Esophagus muscularis mucosa (tissue), 4 donors: ENCODE data around the gene SWAP70. TPM values are rescaled to one million over a fixed set of nuclear protein-coding genes. Genes with fewer than 3 reads are reported as not detected.

Experiments used
- DNase-seq: peaks from one replicate; pipeline ENCODE4 v3.0.0-alpha.2; 2017; ENCODE audit errors: extremely low spot score
- H3K27ac ChIP-seq, 4 donors: fragments of 200-600 bp; sonication (generic); replicated peaks in 1 of 4; 1 replicate in 3 of 4; 2 replicates in 1 of 4; pipeline ENCODE4 v1.5.1; 2016 to 2019; ENCODE audit warnings: mild to moderate bottlenecking in 1 of 4
- H3K27me3 ChIP-seq, 4 donors: fragments of 200-600 bp; sonication (generic); one replicate each; pipeline versions ENCODE4 v1.5.1 to v1.6.0; 2016 to 2019
- H3K36me3 ChIP-seq, 4 donors: fragments of 200-600 bp; sonication (generic); one replicate each; pipeline ENCODE4 v1.5.1; 2016 to 2019
- H3K4me1 ChIP-seq, 4 donors: fragments of 200-600 bp; sonication (generic); one replicate each; pipeline ENCODE4 v1.5.1; 2016 to 2019
- H3K4me3 ChIP-seq, 4 donors: fragments of 200-600 bp; sonication (generic); 1 replicate in 2 of 4; 2 replicates in 2 of 4; pipeline ENCODE4 v1.5.1; 2016 to 2019; ENCODE audit warnings: mild to moderate bottlenecking in 4 of 4, moderate library complexity in 1 of 4
- H3K9me3 ChIP-seq, 4 donors: fragments of 200-600 bp; sonication (generic); 1 replicate in 3 of 4; 2 replicates in 1 of 4; pipeline ENCODE4 v1.5.1; 2016 to 2019
- CTCF ChIP-seq, 3 experiments: fragments of 200-600 bp in 2 of 3; fragments of 450-650 bp in 1 of 3; sonication (generic) in 2 of 3; IDR thresholded peaks; one replicate each; pipeline ENCODE4 v1.5.1; 2017 to 2019; ENCODE audit warnings: antibody characterized with exemption in 3 of 3, mild to moderate bottlenecking in 2 of 3, moderate library complexity in 1 of 3
- EP300 ChIP-seq: sonication (generic); formaldehyde crosslinking; IDR thresholded peaks from one replicate; pipeline ENCODE4 v1.6.1; 2017; ENCODE audit warnings: antibody characterized with exemption
- POLR2A ChIP-seq: fragments of 450-650 bp; IDR thresholded peaks from one replicate; pipeline ENCODE4 v1.6.1; 2017; ENCODE audit warnings: antibody characterized with exemption, moderate library complexity, mild to moderate bottlenecking, low read depth
- POLR2AphosphoS5 ChIP-seq, 2 donors: sonication (generic); formaldehyde crosslinking; IDR thresholded peaks; one replicate each; pipeline ENCODE4 v1.6.1; 2017; ENCODE audit warnings: antibody characterized with exemption in 2 of 2
- WGBS: methylation state at CpG from one replicate; pipeline ENCODE4 v1.1.5; 2018; 5-methylcytosine and 5-hydroxymethylcytosine counted together
- intact Hi-C: fragments of 100-400 bp; cut with DNase I; formaldehyde crosslinking; loops from one replicate; pipeline ENCODE4 v1.15.1; 2023
- total RNA-seq, 4 donors: library from RNA; depleted of rRNA; stranded (reverse); fragments of >200 nt; gene quantifications; one replicate each; pipeline versions ENCODE4 v1.1.0 to v1.2.1, GENCODE V29; 2016

The SWAP70 gene
- total RNA-seq, 4 donors from 2014 or later = 37.8 to 54.9 (median 46.5) TPM

- WGBS = 91% methylated on average over 1 of the region's 1 CpG
- H3K27ac ChIP-seq = no peak overlapping the region
- intact Hi-C loops = loop anchor here (5.0 kb wide), 1 partner anchor 39 kb away; no protein-coding TSS in a partner anchor
- DNase-seq = no peak
- H3K4me1 ChIP-seq = peaks cover 39 to 47% (median 44%) of the 10 kb centered on the region in 4 donors
- no peaks in the 10 kb centered on the region for H3K27me3 ChIP-seq
- no peak for TF ChIP-seq POLR2AphosphoS5 (IDR thresholded peaks at IDR 0.05)
- no peak for TF ChIP-seq EP300
- TF ChIP-seq POLR2A = no peak
- TF ChIP-seq CTCF (IDR thresholded peaks at IDR 0.05) = no peak
- H3K4me3 ChIP-seq = no peak overlapping the region
- no peaks in the 10 kb centered on the region for H3K9me3 ChIP-seq
- no peaks in the 10 kb centered on the region for H3K36me3 ChIP-seq
These were observed 99.4 kb downstream of the SWAP70 start for GRCh38 chr11:9763301-9763700.

GRCh38 chr11:9765320-9766101 lies 101.6 kb downstream of the SWAP70 start:
- H3K36me3 ChIP-seq = no peaks in the 10 kb centered on the region
- DNase-seq = no peak
- H3K27me3 ChIP-seq = no peaks in the 10 kb centered on the region
- H3K4me1 ChIP-seq = peaks cover 18 to 26% (median 23%) of the 10 kb centered on the region in 4 donors
- H3K4me3 ChIP-seq = no peak overlapping the region
- WGBS = 61% methylated on average over 5 of the region's 5 CpGs
- H3K27ac ChIP-seq = peak overlapping the region; percentile 44 to 70 (median 63)
- no peaks in the 10 kb centered on the region for H3K9me3 ChIP-seq
- TF ChIP-seq POLR2AphosphoS5 (IDR thresholded peaks at IDR 0.05) (peak; percentile 20 to 39), EP300 (peak; percentile 5), POLR2A (no peak)
- intact Hi-C loops = no loop called here

- Histone ChIP-seq H3K27ac (no peak overlapping the region), H3K27me3 (no peaks in the 10 kb centered on the region), H3K4me3 (no peak overlapping the region), H3K36me3 (no peaks in the 10 kb centered on the region), H3K4me1 (peaks cover 22 to 29% (median 23%) of the 10 kb centered on the region in 4 donors), H3K9me3 (no peaks in the 10 kb centered on the region)
- 95% methylated on average over 4 of the region's 4 CpGs for WGBS
- intact Hi-C loops = no loop called here
- TF ChIP-seq POLR2AphosphoS5 (IDR thresholded peaks at IDR 0.05) (no peak), EP300 (no peak), POLR2A (no peak), CTCF (IDR thresholded peaks at IDR 0.05) (no peak)
- no peak for DNase-seq
These were observed 105.7 kb downstream of the SWAP70 start for GRCh38 chr11:9769621-9770020.

- DNase-seq = no peak
- Histone ChIP-seq H3K4me1 (peaks cover 18 to 25% (median 20%) of the 10 kb centered on the region in 4 donors), H3K4me3 (no peak overlapping the region), H3K9me3 (no peaks in the 10 kb centered on the region), H3K27me3 (no peaks in the 10 kb centered on the region), H3K36me3 (no peaks in the 10 kb centered on the region), H3K27ac (no peak overlapping the region)
- WGBS = 100% methylated on average over 1 of the region's 1 CpG
- intact Hi-C loops = no loop called here
- TF ChIP-seq EP300 (no peak), POLR2A (no peak), POLR2AphosphoS5 (IDR thresholded peaks at IDR 0.05) (no peak), CTCF (IDR thresholded peaks at IDR 0.05) (no peak)
These were observed 107.2 kb downstream of the SWAP70 start for GRCh38 chr11:9771071-9771511.

- Histone ChIP-seq H3K4me3 (no peak overlapping the region), H3K36me3 (no peaks in the 10 kb centered on the region), H3K27ac (no peak overlapping the region), H3K9me3 (no peaks in the 10 kb centered on the region), H3K4me1 (peaks cover 15 to 22% (median 18%) of the 10 kb centered on the region in 4 donors), H3K27me3 (no peaks in the 10 kb centered on the region)
- no peak for TF ChIP-seq POLR2AphosphoS5 (IDR thresholded peaks at IDR 0.05)
- TF ChIP-seq POLR2A = no peak
- TF ChIP-seq EP300 = no peak
- TF ChIP-seq CTCF (IDR thresholded peaks at IDR 0.05) = no peak
- intact Hi-C loops = no loop called here
- DNase-seq = no peak
- WGBS = 100% methylated on average over 2 of the region's 4 CpGs
These were observed 108.3 kb downstream of the SWAP70 start for GRCh38 chr11:9772218-9772617.
